K562 (cell line): ENCODE results near the gene STX3. TPM values are rescaled to one million over a fixed set of nuclear protein-coding genes. Genes with fewer than 3 reads are reported as not detected.

Experiments
- FOXJ2 ChIP-seq: fragments of 200-800 bp; sonication (Bioruptor generic); IDR thresholded peaks from 2 replicates; pipeline ENCODE4 v1.6.1; 2016; ENCODE audit warnings: missing genetic modification characterization, missing compliant biosample characterization
- GTF3C2 ChIP-seq: IDR thresholded peaks from 3 replicates; pipeline ENCODE4 v1.6.1; 2011; ENCODE audit warnings: borderline replicate concordance, mild to moderate bottlenecking, moderate library complexity; ENCODE audit not compliant: insufficient read length; ENCODE audit errors: extremely low read depth
- HNRNPL ChIP-seq: fragments of 200-400 bp; formaldehyde crosslinking; IDR thresholded peaks from 2 replicates; pipeline ENCODE4 v1.6.1; 2017; ENCODE audit warnings: low read depth, mild to moderate bottlenecking, low read length
- MGA ChIP-seq: fragments of 450-650 bp; IDR thresholded peaks from 2 replicates; pipeline ENCODE4 v1.6.1; 2016; ENCODE audit warnings: mild to moderate bottlenecking, moderate library complexity
- THRAP3 ChIP-seq: fragments of 450-650 bp; IDR thresholded peaks from 2 replicates; pipeline ENCODE4 v1.6.1; 2016; ENCODE audit warnings: mild to moderate bottlenecking, inconsistent platforms, borderline replicate concordance
- ZKSCAN3 ChIP-seq: fragments of 250-450 bp; sonication (Bioruptor Pico); IDR thresholded peaks from 2 replicates; pipeline ENCODE4 v1.4.0; 2020
- polyA plus RNA-seq, 8 experiments: library from polyadenylated mRNA; depleted of rRNA in 4 of 8; stranded (reverse) in 5 of 8; unstranded in 3 of 8; fragments of >200 nt; fragmentation: Nextera tagmentation in 2 of 8; fragmentation: Illumina TruSeq in 1 of 8; extraction: Ambion mirVana in 2 of 8; extraction: Trizol in 1 of 8; gene quantifications; 2 replicates each; pipeline versions ENCODE4 v1.2.1 to v1.2.3, GENCODE V29; 2011 to 2014; ENCODE audit warnings: inconsistent platforms in 1 of 8, missing spikeins in 1 of 8
- total RNA-seq, 7 experiments: library from RNA; depleted of rRNA in 6 of 7; stranded (reverse); fragments of >200 nt in 6 of 7; fragmentation: Illumina TruSeq in 2 of 7; extraction: Trizol in 2 of 7; gene quantifications; 2 replicates each; pipeline versions ENCODE4 v1.2.1 to v1.2.3, GENCODE V29; 2011 to 2021; ENCODE audit warnings: low replicate concordance in 1 of 7

STX3 gene
- total and polyA plus RNA-seq, 9 of the 15 experiments (the other 6 are each of a cell fraction or from before 2014, with no cell fraction given), result 12.0 to 91.6 (median 48.7) TPM

- TF ChIP-seq GTF3C2, result no peak
- TF ChIP-seq THRAP3, result no peak
- TF ChIP-seq ZKSCAN3 (CRISPR knock-in tag), result no peak
- no peak for TF ChIP-seq FOXJ2 (tag)
- peak; percentile 9; the same call in 1 of the 2 replicates for TF ChIP-seq MGA
- no peak for TF ChIP-seq HNRNPL
- TF ChIP-seq, all 486 proteins: peak for 42
Measured at GRCh38 chr11:59822989-59823566, 67.9 kb downstream of the STX3 start (continued).
